Measurements from ENCODE around the gene RNF31. TPM values are rescaled to one million over a fixed set of nuclear protein-coding genes. Genes with fewer than 3 reads are reported as not detected.
A peak's percentile ranks its signal among the peaks of the same experiment; 100 is the strongest.

RNF31 gene
- total and polyA plus RNA-seq, 4 donors, result 31.7 to 82.4 (median 61.4) TPM

GRCh38 chr14:24113801-24114531 lies 33.3 kb upstream of the RNF31 start:
- 0% methylated on average over 42 of the region's 42 CpGs for WGBS, 2 donors
- Histone ChIP-seq H3K4me1 (ENCODE audit: control insufficient read depth in 5 of 5, insufficient read depth in 5 of 5, low read length in 5 of 5) (peaks cover 0 to 18% (median 7%) of the 10 kb centered on the region in 5 donors), H3K27me3 (ENCODE audit: control insufficient read depth in 3 of 3, insufficient read depth in 3 of 3, low read length in 2 of 3) (no peaks in the 10 kb centered on the region)

GRCh38 chr14:24114532-24115421 lies 32.5 kb upstream of the RNF31 start, which contains the start of the genes DCAF11 and NRL:
Gene DCAF11 (plus strand): TSS chr14:24114777. CDS start chr14:24115595, 818 bp downstream.
Gene NRL (minus strand): TSS chr14:24114949. CDS start chr14:24082848, 32,101 bp downstream.
- Histone ChIP-seq H3K4me1 (ENCODE audit: control insufficient read depth in 5 of 5, insufficient read depth in 5 of 5, low read length in 5 of 5) (peaks cover 0 to 18% (median 7%) of the 10 kb centered on the region in 5 donors), H3K4me3 (peak within 1 kb of the TSS; percentile 55), H3K9ac (ENCODE audit: insufficient read depth in 1 of 2, low read length in 2 of 2) (peak within 1 kb of the TSS; percentile 65 to 95), H3K36me3 (ENCODE audit: control insufficient read depth in 4 of 4, insufficient read depth in 4 of 4, low read length in 4 of 4) (peaks cover 15 to 22% (median 15%) of the 10 kb centered on the region in 4 donors), H3K27ac (ENCODE audit: low read depth in 1 of 2, low read length in 1 of 2) (peak within 1 kb of the TSS; percentile 97 to 98), H3K27me3 (ENCODE audit: control insufficient read depth in 3 of 3, insufficient read depth in 3 of 3, low read length in 2 of 3) (no peaks in the 10 kb centered on the region), H3K9me3 (ENCODE audit: control insufficient read depth in 4 of 4, insufficient read depth in 3 of 4, low read length in 3 of 4) (no peaks in the 10 kb centered on the region)
- DNase-seq (peak; percentile 99 to 100 (median 100)), ATAC-seq (ENCODE audit: insufficient read depth, low FRiP score) (peak; percentile 95)
- 0% methylated on average over 65 of the region's 65 CpGs for WGBS, 2 donors
- no peak for TF ChIP-seq CTCF (IDR thresholded peaks at IDR 0.05; ENCODE audit: control extremely low read depth, extremely low read depth)

More at GRCh38 chr14:24113801-24114531, 33.3 kb upstream of the RNF31 start:
- peak; percentile 90 to 95 (median 95) for DNase-seq
- Histone ChIP-seq H3K9me3 (ENCODE audit: control insufficient read depth in 4 of 4, insufficient read depth in 3 of 4, low read length in 3 of 4) (no peaks in the 10 kb centered on the region), H3K36me3 (ENCODE audit: control insufficient read depth in 4 of 4, insufficient read depth in 4 of 4, low read length in 4 of 4) (peaks cover 7 to 14% (median 12%) of the 10 kb centered on the region in 4 donors), H3K9ac (ENCODE audit: insufficient read depth in 1 of 2, low read length in 2 of 2) (peak overlapping the region; percentile 65 to 79), H3K4me3 (peak overlapping the region; percentile 55), H3K27ac (ENCODE audit: low read depth in 1 of 2, low read length in 1 of 2) (peak overlapping the region; percentile 97 to 98)
- ATAC-seq (ENCODE audit: insufficient read depth, low FRiP score), result peak; percentile 58
- TF ChIP-seq CTCF (IDR thresholded peaks at IDR 0.05; ENCODE audit: control extremely low read depth, extremely low read depth), result no peak

- Histone ChIP-seq H3K4me1 (ENCODE audit: control insufficient read depth in 5 of 5, insufficient read depth in 5 of 5, low read length in 5 of 5) (peaks cover 0 to 18% (median 7%) of the 10 kb centered on the region in 5 donors), H3K36me3 (ENCODE audit: control insufficient read depth in 4 of 4, insufficient read depth in 4 of 4, low read length in 4 of 4) (peaks cover 16 to 26% (median 18%) of the 10 kb centered on the region in 4 donors), H3K27me3 (ENCODE audit: control insufficient read depth in 3 of 3, insufficient read depth in 3 of 3, low read length in 2 of 3) (no peaks in the 10 kb centered on the region), H3K9ac (ENCODE audit: insufficient read depth in 1 of 2, low read length in 2 of 2) (peak overlapping the region; percentile 57 to 95), H3K4me3 (peak overlapping the region; percentile 50), H3K27ac (ENCODE audit: low read depth in 1 of 2, low read length in 1 of 2) (peak overlapping the region; percentile 75 to 90), H3K9me3 (ENCODE audit: control insufficient read depth in 4 of 4, insufficient read depth in 3 of 4, low read length in 3 of 4) (no peaks in the 10 kb centered on the region)
- no peak for TF ChIP-seq CTCF (IDR thresholded peaks at IDR 0.05; ENCODE audit: control extremely low read depth, extremely low read depth)
- WGBS, 2 donors, result 2 to 3% methylated on average over 14 of the region's 14 CpGs
- DNase-seq (no peak), ATAC-seq (ENCODE audit: insufficient read depth, low FRiP score) (no peak)
These were observed 31.7 kb upstream of the RNF31 start for GRCh38 chr14:24115422-24116127.

All from lung (tissue), 12 donors.